ENCODE measurements around the gene UCP3. TPM values are rescaled to one million over a fixed set of nuclear protein-coding genes. Genes with fewer than 3 reads are reported as not detected.
"Not testable (repeated sequence)": the region's sequence is repeated elsewhere in the genome, so short reads cannot be mapped to it uniquely, and the experiment has no call there.

The UCP3 gene
- total RNA-seq, 1 donor from 2014 or later, result 5.7 TPM

DNA sequence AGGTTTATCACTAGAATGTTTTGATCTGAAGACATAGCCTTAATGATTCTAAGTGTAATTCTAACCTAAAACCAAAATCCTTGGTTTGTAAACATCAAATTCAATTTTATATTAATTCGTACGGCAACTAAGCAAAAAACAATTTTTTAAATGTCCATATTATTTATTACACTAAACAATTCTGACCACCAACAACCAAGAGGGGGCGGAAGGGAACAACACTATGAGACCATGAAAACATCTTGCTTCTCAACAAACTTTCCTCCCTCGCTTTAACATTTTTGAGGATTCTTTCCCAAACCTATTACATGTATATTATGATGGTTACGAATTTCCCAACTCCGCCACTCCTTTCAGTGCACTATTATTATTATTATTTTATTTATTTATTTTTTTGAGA is 19.7 kb downstream of the UCP3 start:
- POLR2A ChIA-PET, result interaction anchor here (17.5 kb wide), 1 partner anchor 13 kb away, joined by 425 read pairs; the partner anchor contains the start of gene UCP2
- H3K4me3 Mint-ChIP-seq, result no peak overlapping the region
- intact Hi-C loops (cut with micrococcal nuclease), result no loop called here

GRCh38 chr11:73988227-73988626 is 20.7 kb downstream of the UCP3 start:
- no peak for TF ChIP-seq CTCF (IDR thresholded peaks at IDR 0.05)
- ChIA-PET POLR2A (interaction anchor here (0.6 to 17.5 kb wide), 2 partner anchors 12 to 22 kb away, joined by 3 to 425 read pairs; partner anchors contain the start of gene UCP2), CTCF (no interaction called here)
- H3K27ac Mint-ChIP-seq, result no peak overlapping the region
- no peaks in the 10 kb centered on the region for H3K9me3 Mint-ChIP-seq
- intact Hi-C loops (cut with micrococcal nuclease), result no loop called here
- H3K36me3 Mint-ChIP-seq (ENCODE audit: low read depth), result no peaks in the 10 kb centered on the region
- no peak overlapping the region for H3K4me3 Mint-ChIP-seq
- H3K4me1 Mint-ChIP-seq, result peaks cover 57% of the 10 kb centered on the region
- ATAC-seq (ENCODE audit: low read depth), result no peak
- no peaks in the 10 kb centered on the region for H3K27me3 Mint-ChIP-seq
- DNase-seq, result no peak

More for the DNA sequence above, 19.7 kb downstream of the UCP3 start:
- no peaks in the 10 kb centered on the region for H3K9me3 Mint-ChIP-seq
- DNase-seq (no peak), ATAC-seq (ENCODE audit: low read depth) (no peak)
- CTCF ChIA-PET, result no interaction called here
- H3K27ac Mint-ChIP-seq, result no peak overlapping the region
- H3K4me1 Mint-ChIP-seq, result peaks cover 57% of the 10 kb centered on the region
- no peak for TF ChIP-seq CTCF (IDR thresholded peaks at IDR 0.05)
- no peaks in the 10 kb centered on the region for H3K27me3 Mint-ChIP-seq
- no peaks in the 10 kb centered on the region for H3K36me3 Mint-ChIP-seq (ENCODE audit: low read depth)

GRCh38 chr11:73985661-73986060 is 23.2 kb downstream of the UCP3 start:
- H3K4me3 Mint-ChIP-seq, result not testable (repeated sequence)

GRCh38 chr11:73983741-73984538 is 24.9 kb downstream of the UCP3 start:
- no peak for TF ChIP-seq CTCF (IDR thresholded peaks at IDR 0.05)
- no peaks in the 10 kb centered on the region for H3K27me3 Mint-ChIP-seq
- H3K9me3 Mint-ChIP-seq, result no peaks in the 10 kb centered on the region
- peak overlapping the region; percentile 100 for H3K27ac Mint-ChIP-seq
- intact Hi-C loops (cut with micrococcal nuclease), result loop anchor here (1.0 to 5.0 kb wide), 7 partner anchors 7 to 1902 kb away; partner anchors contain the start of genes LRRC51, NUMA1, POLD3 and RELT
- ATAC-seq (ENCODE audit: low read depth) (no peak), DNase-seq (no peak)
- peak overlapping the region; percentile 99 for H3K4me3 Mint-ChIP-seq
- peaks cover 39% of the 10 kb centered on the region for H3K36me3 Mint-ChIP-seq (ENCODE audit: low read depth)
- POLR2A ChIA-PET, result interaction anchor here (0.7 to 16.3 kb wide), 6 partner anchors 9 to 115 kb away, joined by 4 to 425 read pairs (median 10); no protein-coding TSS in a partner anchor
- CTCF ChIA-PET, result interaction anchor here (1.1 kb wide), 1 partner anchor 11 kb away, joined by 3 read pairs; no protein-coding TSS in a partner anchor
- peaks cover 57% of the 10 kb centered on the region for H3K4me1 Mint-ChIP-seq

More at GRCh38 chr11:73985661-73986060, 23.2 kb downstream of the UCP3 start:
- CTCF ChIA-PET; H3K27me3 Mint-ChIP-seq; intact Hi-C loops (cut with micrococcal nuclease); H3K27ac Mint-ChIP-seq; H3K9me3 Mint-ChIP-seq; DNase-seq; ATAC-seq (ENCODE audit: low read depth): not testable (repeated sequence)
- POLR2A ChIA-PET, result interaction anchor here (1.6 kb wide), 1 partner anchor 12 kb away, joined by 10 read pairs; no protein-coding TSS in a partner anchor
- Mint-ChIP-seq H3K36me3 (ENCODE audit: low read depth) (peaks cover 23% of the 10 kb centered on the region), H3K4me1 (peaks cover 45% of the 10 kb centered on the region)

DNA sequence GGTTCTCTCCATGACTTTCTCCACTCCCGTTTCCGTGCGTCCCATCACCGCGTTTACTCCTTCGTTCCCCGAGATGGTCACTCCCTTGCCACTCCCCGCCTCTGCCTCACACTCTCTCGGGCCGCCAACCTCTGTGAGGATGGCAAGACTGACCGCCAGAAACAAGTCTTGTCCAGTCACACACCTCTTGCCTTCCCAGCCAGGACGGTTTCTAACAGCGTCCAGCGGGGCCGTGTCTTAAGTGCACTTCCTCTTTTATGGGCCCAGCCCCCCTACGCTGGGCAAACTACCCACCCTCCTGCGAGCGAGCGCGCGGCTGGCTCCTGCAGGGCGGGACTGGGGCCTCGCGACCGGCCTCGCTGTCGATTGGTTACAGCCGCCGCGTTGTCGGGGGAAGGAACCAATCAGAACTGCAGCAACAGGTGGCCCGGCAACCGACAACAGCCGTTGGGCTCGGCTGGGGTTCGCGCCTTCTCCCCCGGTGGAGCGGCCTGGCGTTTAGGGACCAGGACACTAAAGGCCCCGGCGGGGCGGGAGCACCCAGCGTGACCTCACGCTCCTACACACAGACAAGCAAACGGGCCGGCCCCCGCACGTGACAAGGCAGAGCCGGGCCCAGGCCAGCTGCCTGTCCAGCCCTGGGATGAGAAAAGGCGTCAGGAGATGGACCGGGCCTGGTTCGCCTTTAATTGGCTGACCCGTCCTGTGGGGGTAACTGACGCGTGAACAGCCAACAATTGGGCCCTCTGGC is 25.7 kb downstream of the UCP3 start:
- intact Hi-C loops (cut with micrococcal nuclease), result loop anchor here (1.0 to 5.0 kb wide), 7 partner anchors 8 to 1901 kb away; partner anchors contain the start of genes LRRC51, NUMA1, POLD3 and RELT
- H3K9me3 Mint-ChIP-seq, result no peaks in the 10 kb centered on the region
- no peaks in the 10 kb centered on the region for H3K27me3 Mint-ChIP-seq
- POLR2A ChIA-PET, result interaction anchor here (0.7 to 16.3 kb wide), 17 partner anchors 9 to 188 kb away, joined by 3 to 425 read pairs (median 7); partner anchors contain the start of genes C2CD3 and PPME1
- CTCF ChIA-PET, result interaction anchor here (1.1 to 1.4 kb wide), 2 partner anchors 11 kb away, joined by 3 read pairs; no protein-coding TSS in a partner anchor
- ATAC-seq (ENCODE audit: low read depth) (peak; percentile 68), DNase-seq (peak; percentile 86)
- H3K4me1 Mint-ChIP-seq, result peaks cover 65% of the 10 kb centered on the region
- no peak for TF ChIP-seq CTCF (IDR thresholded peaks at IDR 0.05)
- H3K4me3 Mint-ChIP-seq, result peak overlapping the region; percentile 99
- peaks cover 47% of the 10 kb centered on the region for H3K36me3 Mint-ChIP-seq (ENCODE audit: low read depth)
- H3K27ac Mint-ChIP-seq, result peak overlapping the region; percentile 100
